ENCODE measurements around the gene AUTS2.

- no peak for TF ChIP-seq CTCF (IDR thresholded peaks at IDR 0.05; ENCODE audit: insufficient read depth, low read length, poor library complexity, severe bottlenecking)
- TF ChIP-seq EZH2phosphoT487 (conservative IDR thresholded peaks at IDR 0.05; ENCODE audit: low read length) = no peak
These were observed 124.6 kb downstream of the AUTS2 start for GRCh38 chr7:69722843-69723242.

Data from SU-DHL-6 (cell line).